Stimulated activated CD8-positive, alpha-beta memory T cell treated with anti-CD3 and anti-CD28 coated beads, Interleukin-12 subunit alpha, Interleukin-12 subunit beta, amount 100 ng/mL, for 1 hour (primary cell): ENCODE measurements around the gene SH3PXD2A.

Experiments used
- DNase-seq: peaks from one replicate; pipeline ENCODE4 v3.0.0-alpha.2; 2020; ENCODE audit warnings: low read depth

SH3PXD2A gene

GRCh38 chr10:103582331-103583123, 272.8 kb downstream of the SH3PXD2A start:
- DNase-seq, result no peak

DNA sequence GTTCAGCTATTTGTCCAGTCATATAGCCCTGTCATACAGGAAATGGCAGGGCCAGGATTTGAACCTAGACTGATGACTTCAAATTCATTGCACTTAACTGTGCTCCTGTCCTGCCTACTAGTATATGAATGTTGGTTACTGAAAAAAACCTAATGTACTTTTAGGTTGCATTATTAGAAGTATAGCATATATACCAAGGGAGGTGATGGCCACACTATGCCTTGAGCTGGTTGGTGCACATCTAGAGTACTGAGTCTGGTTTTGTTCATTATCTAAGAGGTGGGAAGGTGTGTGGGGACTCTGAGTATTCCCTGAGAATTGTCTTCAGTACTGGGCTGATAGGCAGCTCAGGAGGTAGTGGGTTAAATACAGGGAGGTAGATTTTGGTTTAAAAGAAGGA, 273.9 kb downstream of the SH3PXD2A start:
- DNase-seq, result no peak

GRCh38 chr10:103580430-103580829, 274.9 kb downstream of the SH3PXD2A start:
- no peak for DNase-seq

DNA sequence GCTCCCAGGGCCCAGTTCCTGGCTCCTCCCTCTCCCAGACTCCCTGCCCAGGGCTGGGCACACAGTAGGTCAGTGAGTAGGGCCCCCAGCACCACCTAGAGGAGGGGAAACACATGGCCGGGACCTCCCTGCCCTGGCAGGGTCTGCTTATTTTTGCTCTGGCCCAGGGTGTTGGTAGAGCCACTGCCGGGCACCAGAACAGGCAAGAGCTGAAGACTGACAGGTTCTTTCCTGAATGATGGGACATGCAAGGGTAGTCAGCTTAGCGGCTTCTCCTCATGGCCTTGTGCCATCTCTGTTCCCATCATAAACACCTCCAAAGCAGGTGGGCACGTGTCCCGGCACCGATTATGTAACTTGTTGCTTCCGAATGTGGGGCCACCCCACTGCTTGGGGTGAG, 275.4 kb downstream of the SH3PXD2A start:
- DNase-seq, result no peak

DNA sequence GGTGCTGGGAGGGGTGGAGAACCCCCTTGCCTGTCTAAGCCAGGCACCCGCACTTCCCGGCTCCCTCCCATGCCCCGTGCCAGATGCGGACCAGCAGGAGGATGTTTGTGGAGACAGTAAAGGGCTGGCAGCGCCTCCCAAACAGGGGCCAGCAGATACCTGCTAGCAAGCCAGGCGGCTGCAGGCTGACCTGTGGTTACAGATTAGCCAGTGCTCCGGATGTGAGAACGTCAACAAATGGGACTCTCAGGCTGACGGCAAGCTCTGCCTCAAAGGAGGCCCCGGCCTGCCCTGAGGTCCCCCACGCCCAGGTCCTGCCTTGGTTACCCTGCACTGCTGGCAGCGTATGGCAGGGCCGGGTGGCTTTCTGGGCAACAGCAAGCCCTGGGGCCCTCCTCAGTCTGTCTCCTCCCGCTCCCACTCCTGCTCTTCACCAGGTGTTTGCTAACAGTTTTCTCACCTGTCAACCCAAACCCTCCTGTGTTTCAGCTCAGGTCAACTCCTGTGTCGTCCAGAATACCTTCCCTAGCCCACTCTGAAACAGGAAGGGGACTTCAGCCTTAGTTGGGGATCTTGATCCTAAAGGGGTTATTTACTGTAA, 276.5 kb downstream of the SH3PXD2A start:
- no peak for DNase-seq

DNA sequence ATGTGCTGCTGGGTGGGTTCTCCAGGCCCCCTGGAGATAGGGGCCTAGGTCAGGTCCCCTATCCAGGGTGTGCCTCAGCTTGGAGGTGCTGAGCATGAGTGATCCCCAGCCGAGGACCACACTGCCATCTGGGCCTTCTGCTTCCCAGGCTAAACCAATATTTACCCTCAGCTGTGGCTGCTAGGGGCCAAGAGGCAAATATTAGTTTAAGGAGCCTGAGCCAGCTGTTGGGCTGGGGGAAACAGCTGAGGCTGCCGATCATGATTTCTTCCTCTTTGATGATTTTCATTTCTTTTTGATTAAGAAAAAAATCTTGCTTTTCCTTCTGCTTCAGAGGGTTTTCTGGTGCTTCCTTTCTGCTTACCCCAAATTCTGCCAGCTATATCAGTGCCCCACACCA, 278.5 kb downstream of the SH3PXD2A start:
- no peak for DNase-seq

- DNase-seq, result no peak
Measured at GRCh38 chr10:103576076-103576471, 279.3 kb downstream of the SH3PXD2A start.

DNA sequence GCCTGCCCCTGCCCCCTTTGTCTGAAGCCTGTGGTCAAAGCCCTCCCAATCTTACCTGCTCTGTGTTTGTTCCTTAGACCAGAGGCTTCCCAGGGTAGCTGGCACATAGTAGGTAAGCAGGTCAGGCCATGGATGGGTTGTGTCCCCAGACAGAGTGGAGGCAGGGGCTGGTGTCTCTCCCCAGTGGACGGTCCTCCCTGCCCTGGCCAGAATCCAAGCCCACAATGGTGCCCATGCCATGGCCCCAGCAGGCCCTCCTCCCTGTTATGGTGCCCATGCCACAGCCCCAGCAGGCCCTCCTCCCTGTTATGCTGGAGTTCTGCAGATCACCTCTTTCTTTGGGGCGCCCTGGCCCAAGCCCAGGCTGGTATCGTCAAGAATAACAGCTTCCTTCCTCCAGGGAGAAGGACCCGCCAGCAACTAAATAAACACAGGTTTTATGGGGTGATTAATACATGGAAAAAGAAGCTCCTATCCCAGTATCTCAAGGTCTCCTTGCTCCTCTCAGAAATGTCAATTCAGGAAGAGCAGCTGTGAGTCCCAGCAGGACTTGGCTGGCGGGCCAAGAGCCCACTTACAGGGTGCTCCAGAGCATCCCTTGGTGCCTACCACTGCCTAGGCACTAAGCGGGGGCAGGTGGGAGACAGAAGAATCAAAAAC, 279.8 kb downstream of the SH3PXD2A start:
- DNase-seq, result no peak

DNA sequence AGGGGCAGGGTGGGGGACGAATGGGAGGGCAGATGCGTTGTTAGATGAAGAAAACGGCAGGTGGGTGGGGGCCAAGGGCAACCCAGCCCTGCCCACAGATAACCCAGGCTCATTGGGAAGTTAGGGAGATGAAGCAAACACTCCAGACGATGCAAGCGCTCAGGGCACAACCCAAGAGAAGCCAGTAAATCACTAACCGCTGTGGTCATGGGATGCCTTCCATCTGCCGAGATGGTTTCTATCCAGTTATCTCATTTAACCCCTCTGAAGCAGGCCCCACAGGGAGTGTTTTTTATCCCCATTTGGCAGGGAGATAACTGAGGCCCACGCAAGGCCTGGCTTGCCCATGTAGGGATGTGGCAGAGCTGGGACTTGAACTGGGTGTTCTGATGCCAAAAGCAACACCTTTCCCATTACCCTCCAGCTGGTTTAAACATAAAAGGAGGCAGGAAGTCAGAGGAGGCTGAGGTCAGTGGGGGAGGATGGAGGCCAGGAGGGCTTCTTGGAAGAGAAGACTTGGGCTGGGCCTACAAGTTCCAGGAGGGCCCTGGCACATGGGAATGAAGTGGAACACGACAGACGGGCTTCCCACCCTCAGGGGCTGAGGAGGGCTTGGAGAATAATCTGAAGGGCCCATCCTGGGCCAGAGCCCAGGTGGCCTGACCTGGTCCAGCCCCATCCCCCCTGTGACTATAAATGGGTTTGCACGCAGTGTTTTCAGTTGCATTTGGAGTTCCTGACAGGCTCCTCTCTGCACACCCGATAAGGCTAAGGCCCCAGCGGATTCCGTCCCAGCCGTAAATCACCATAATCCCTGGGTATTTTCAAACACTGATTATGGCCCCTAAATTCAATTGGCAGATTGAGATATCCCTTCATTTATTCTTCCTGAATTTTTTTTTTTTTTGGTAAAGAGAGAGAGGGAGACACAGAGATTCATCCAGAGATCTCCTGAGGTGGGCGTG, 281.0 kb downstream of the SH3PXD2A start:
- no peak for DNase-seq

GRCh38 chr10:103573205-103573487, 282.2 kb downstream of the SH3PXD2A start:
- DNase-seq, result no peak

- no peak for DNase-seq
Measured at GRCh38 chr10:103572347-103573204, 282.8 kb downstream of the SH3PXD2A start.

- no peak for DNase-seq
Measured at GRCh38 chr10:103571656-103571975, 283.8 kb downstream of the SH3PXD2A start.

- no peak for DNase-seq
Measured at GRCh38 chr10:103570844-103571655, 284.3 kb downstream of the SH3PXD2A start.

- no peak for DNase-seq
Measured at GRCh38 chr10:103569896-103570295, 285.5 kb downstream of the SH3PXD2A start.

DNA sequence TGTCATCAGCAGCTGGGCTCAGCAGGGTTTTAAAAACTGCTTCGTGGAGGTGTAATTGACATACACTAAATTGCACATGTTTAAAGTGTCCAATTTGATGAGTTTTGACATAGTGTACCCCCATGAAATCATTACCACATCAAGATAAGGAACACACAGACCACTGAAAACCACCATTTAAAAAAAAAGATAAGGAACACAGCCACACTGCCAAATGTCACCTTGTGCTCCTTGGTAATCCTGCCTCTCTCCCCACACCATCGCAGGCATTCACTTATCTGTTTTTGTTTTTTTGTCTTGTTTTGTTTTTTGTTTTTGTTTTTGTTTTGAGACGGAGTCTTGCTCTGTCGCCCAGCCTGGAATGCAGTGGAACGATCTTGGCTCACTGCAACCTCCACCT, 286.9 kb downstream of the SH3PXD2A start:
- no peak for DNase-seq

- DNase-seq, result no peak
Measured at GRCh38 chr10:103566536-103566935, 288.8 kb downstream of the SH3PXD2A start.

DNA sequence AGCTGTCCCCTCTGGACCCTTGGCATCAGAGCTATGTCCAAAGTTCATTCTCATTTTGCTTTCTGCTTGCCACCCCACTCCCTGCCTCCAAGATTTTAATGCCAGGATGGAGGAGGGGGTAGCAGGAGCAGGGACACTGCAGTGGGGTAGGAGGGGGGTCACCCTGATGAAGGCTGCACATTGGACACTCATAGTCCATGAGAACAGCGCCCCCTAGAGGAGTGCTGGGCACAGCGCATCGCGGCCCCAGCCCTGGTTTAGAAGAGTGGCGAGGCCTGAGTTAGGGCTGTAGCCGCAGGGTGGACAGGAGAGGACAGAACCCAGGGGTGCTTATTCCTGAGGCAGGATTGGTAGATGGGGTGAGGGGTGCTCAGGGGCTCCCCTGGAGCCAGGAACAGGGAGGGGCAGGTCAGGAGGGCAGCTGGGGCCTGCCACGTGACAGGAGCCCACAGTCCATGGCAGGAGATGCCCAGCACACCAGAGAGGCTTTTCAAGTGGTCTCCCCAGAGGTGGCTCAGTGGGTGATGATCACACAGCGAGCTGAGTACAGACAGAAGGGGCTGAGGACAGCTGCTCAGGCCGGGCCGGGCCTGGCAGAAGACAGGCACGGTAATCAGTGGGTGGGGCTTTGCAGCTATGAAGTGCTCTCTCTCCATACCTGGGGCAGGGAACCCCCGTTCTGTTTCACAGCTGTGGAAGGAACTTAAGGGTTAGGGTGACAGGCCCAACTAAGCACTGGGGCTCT, 290.4 kb downstream of the SH3PXD2A start:
- no peak for DNase-seq

DNA sequence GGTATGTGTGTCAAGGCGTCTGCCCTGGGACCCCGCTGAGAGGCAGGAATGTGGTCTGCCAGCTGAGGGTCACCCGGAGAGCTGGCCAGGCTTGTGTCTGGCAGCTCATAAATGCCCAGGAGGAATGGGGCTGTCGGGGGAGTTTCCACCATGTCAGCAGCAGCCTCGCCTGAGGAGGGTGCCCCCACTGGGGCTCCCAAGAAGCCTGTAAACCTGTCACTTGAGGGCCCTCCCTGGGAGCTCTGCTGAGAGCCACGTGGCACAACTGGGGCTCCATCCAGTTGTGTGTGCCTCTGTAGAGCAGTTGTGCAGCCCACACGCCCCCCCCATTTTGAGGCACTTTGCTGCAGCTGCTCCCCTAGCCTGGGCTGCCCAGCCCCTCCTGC, 291.3 kb downstream of the SH3PXD2A start:
- no peak for DNase-seq

- DNase-seq, result no peak
Measured at GRCh38 chr10:103563231-103564115, 291.9 kb downstream of the SH3PXD2A start.
